ENCODE measurements around the gene PCSK2. TPM values are rescaled to one million over a fixed set of nuclear protein-coding genes. Genes with fewer than 3 reads are reported as not detected.

Gene PCSK2
- total RNA-seq, 2 experiments from 2014 or later: not detected

DNA sequence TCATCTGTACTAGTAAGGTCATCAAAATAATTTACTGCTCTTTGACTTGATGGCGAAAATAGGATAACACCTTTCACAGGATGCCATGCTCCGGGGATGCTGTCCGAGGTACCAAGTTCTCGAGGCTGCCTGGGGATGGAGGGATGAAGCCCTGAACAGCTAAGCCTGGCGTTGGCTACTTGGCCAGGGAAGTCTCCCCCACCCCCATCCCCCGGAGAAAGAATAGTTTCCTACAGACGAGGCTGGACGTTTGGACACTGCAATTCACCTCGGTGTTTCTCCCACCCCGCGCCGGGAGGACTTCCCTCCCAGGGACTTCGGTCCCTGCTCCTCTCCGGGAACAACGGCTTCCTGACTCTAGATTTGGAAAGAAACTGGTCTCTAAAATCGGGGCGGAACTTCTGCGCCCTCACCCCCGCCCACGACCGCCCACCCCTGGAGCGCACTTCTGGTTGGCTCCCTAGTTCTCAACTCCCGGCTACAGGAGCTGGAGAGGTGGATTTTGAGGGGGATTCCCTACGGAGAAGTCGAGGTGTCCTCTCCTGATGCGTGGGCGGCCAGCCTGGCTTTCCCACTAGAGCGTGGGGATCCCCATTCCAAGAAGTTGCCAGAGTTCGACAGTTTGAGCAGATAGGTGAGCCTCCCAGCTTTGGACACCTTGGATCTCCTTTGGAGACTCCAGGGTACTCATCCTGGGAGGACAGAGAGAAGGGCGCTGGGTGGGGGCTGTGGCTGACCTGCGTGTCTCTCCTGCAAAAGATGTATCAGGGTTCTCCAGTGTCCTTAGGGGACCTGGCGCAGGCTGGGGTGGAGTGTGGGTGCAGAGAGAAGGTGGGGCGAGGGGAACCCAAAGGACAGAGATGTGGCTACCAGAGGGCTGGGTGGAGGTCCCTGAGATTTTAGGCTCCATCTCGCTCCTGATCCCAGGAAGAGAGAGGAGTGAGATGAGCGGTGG is 1.1 kb downstream of the PCSK2 start:
- Histone ChIP-seq H4K20me1 (ENCODE audit: insufficient read depth, low read length) (no peaks in the 10 kb centered on the region), H3K9me3 (ENCODE audit: low read length) (no peaks in the 10 kb centered on the region), H3K4me1 (ENCODE audit: insufficient read depth, low read length, poor library complexity, severe bottlenecking) (no peaks in the 10 kb centered on the region), H3K4me3 (ENCODE audit: low read depth, low read length, poor library complexity, severe bottlenecking) (no peak overlapping the region), H3K79me2 (ENCODE audit: insufficient read depth, low read depth, low read length) (no peaks in the 10 kb centered on the region), H3K4me2 (ENCODE audit: low read length) (no peak overlapping the region), H3K9me2 (ENCODE audit: insufficient read depth, low read length) (no peaks in the 10 kb centered on the region), H3K27ac (ENCODE audit: low read depth, low read length, poor library complexity, severe bottlenecking) (no peak overlapping the region), H2AFZ (ENCODE audit: low read length) (no peak overlapping the region), H3K36me3 (ENCODE audit: insufficient read depth, low read length) (no peaks in the 10 kb centered on the region)
- intact Hi-C loops (cut with micrococcal nuclease; ENCODE audit: unreplicated experiment): no loop called here
- CTCF ChIA-PET (ENCODE audit: unreplicated experiment): no interaction called here
- TF ChIP-seq EZH2phosphoT487 (IDR thresholded peaks at IDR 0.05; ENCODE audit: borderline replicate concordance, low read depth, low read length): no peak
- TF ChIP-seq, protein P1, sequence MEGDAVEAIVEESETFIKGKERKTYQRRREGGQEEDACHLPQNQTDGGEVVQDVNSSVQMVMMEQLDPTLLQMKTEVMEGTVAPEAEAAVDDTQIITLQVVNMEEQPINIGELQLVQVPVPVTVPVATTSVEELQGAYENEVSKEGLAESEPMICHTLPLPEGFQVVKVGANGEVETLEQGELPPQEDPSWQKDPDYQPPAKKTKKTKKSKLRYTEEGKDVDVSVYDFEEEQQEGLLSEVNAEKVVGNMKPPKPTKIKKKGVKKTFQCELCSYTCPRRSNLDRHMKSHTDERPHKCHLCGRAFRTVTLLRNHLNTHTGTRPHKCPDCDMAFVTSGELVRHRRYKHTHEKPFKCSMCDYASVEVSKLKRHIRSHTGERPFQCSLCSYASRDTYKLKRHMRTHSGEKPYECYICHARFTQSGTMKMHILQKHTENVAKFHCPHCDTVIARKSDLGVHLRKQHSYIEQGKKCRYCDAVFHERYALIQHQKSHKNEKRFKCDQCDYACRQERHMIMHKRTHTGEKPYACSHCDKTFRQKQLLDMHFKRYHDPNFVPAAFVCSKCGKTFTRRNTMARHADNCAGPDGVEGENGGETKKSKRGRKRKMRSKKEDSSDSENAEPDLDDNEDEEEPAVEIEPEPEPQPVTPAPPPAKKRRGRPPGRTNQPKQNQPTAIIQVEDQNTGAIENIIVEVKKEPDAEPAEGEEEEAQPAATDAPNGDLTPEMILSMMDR (conservative IDR thresholded peaks at IDR 0.05; ENCODE audit: low read length): no peak
- POLR2A ChIA-PET: no interaction called here
- DNase-seq (ENCODE audit: low spot score): no peak
- BruUV-seq (replicated peaks): no TSS peak

DNA sequence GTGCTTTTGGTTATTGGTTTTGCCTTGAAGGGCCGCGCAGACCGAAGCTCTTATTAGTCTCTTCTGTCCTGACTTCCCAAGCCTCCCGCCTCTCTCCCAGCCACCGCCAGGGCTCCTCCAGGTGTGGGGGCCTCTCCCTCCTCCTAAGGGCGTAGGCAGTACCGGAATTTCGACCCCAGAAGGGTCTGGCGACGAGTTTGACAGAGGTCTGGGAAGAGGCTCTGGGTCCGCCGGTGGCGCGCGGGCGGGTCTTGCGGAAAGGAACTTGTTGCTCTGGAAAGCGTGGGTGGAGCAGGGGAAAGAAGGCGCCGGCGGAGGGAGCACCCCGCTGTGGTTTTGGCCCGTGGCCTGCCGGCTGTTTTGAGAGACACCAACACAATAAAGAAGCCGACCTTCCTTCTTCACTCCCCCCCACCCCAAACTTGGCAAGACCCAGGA is 1.8 kb downstream of the PCSK2 start:
- no peaks in the 10 kb centered on the region for H3K4me1 ChIP-seq (ENCODE audit: insufficient read depth, low read length, poor library complexity, severe bottlenecking)
- no peak overlapping the region for H2AFZ ChIP-seq (ENCODE audit: low read length)
- CTCF ChIA-PET (ENCODE audit: unreplicated experiment): no interaction called here
- no TSS peak for BruUV-seq (replicated peaks)
- no peak overlapping the region for H3K27ac ChIP-seq (ENCODE audit: low read depth, low read length, poor library complexity, severe bottlenecking)
- H3K4me3 ChIP-seq (ENCODE audit: low read depth, low read length, poor library complexity, severe bottlenecking): no peak overlapping the region
- H3K4me2 ChIP-seq (ENCODE audit: low read length): no peak overlapping the region
- no peaks in the 10 kb centered on the region for H3K9me3 ChIP-seq (ENCODE audit: low read length)
- no peaks in the 10 kb centered on the region for H3K36me3 ChIP-seq (ENCODE audit: insufficient read depth, low read length)
- POLR2A ChIA-PET: no interaction called here
- H3K9me2 ChIP-seq (ENCODE audit: insufficient read depth, low read length): no peaks in the 10 kb centered on the region
- H4K20me1 ChIP-seq (ENCODE audit: insufficient read depth, low read length): no peaks in the 10 kb centered on the region
- intact Hi-C loops (cut with micrococcal nuclease; ENCODE audit: unreplicated experiment): no loop called here
- H3K79me2 ChIP-seq (ENCODE audit: insufficient read depth, low read depth, low read length): no peaks in the 10 kb centered on the region
- no peak for DNase-seq (ENCODE audit: low spot score)
- no peak for TF ChIP-seq EZH2phosphoT487 (IDR thresholded peaks at IDR 0.05; ENCODE audit: borderline replicate concordance, low read depth, low read length)
- TF ChIP-seq, protein P1 (conservative IDR thresholded peaks at IDR 0.05; ENCODE audit: low read length): no peak

DNA sequence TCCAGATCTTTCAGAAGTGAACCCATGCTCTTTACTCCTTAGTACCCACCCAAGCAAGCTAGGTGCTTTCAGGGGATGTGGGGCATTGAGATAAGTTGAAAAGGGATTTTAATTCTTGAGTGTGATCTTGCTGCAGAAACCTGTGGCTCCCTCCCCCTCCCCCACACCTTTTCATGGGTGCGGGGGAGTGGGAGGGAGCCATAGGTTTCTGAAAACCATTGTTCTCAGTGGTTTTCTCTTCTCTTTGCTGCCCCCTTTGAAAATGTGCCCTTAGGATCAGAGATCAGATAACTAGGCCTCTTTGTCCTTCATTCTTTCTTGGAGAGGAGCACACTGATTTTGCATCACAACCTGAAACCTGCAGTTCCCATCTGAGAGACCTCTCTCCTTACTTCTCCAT is 2.4 kb downstream of the PCSK2 start:
- intact Hi-C loops (cut with micrococcal nuclease; ENCODE audit: unreplicated experiment): no loop called here
- Histone ChIP-seq H3K9me2 (ENCODE audit: insufficient read depth, low read length) (no peaks in the 10 kb centered on the region), H3K36me3 (ENCODE audit: insufficient read depth, low read length) (no peaks in the 10 kb centered on the region), H3K4me3 (ENCODE audit: low read depth, low read length, poor library complexity, severe bottlenecking) (no peak overlapping the region), H3K27ac (ENCODE audit: low read depth, low read length, poor library complexity, severe bottlenecking) (no peak overlapping the region), H3K4me2 (ENCODE audit: low read length) (no peak overlapping the region), H3K4me1 (ENCODE audit: insufficient read depth, low read length, poor library complexity, severe bottlenecking) (no peaks in the 10 kb centered on the region), H2AFZ (ENCODE audit: low read length) (no peak overlapping the region), H4K20me1 (ENCODE audit: insufficient read depth, low read length) (no peaks in the 10 kb centered on the region), H3K9me3 (ENCODE audit: low read length) (no peaks in the 10 kb centered on the region), H3K79me2 (ENCODE audit: insufficient read depth, low read depth, low read length) (no peaks in the 10 kb centered on the region)
- ChIA-PET POLR2A (no interaction called here), CTCF (ENCODE audit: unreplicated experiment) (no interaction called here)
- no peak for DNase-seq (ENCODE audit: low spot score)
- TF ChIP-seq, protein P1 (conservative IDR thresholded peaks at IDR 0.05; ENCODE audit: low read length): no peak
- TF ChIP-seq EZH2phosphoT487 (IDR thresholded peaks at IDR 0.05; ENCODE audit: borderline replicate concordance, low read depth, low read length): no peak
- no TSS peak for BruUV-seq (replicated peaks)
